Stimulated activated CD8-positive, alpha-beta memory T cell treated with anti-CD3 and anti-CD28 coated beads, Interleukin-15, amount 100 ng/mL, for 1 hour (primary cell): ENCODE measurements around the gene SCGB1A1.
"Not testable (repeated sequence)": the region's sequence is repeated elsewhere in the genome, so short reads cannot be mapped to it uniquely, and the experiment has no call there.

Experiments
- DNase-seq: peaks from one replicate; pipeline ENCODE4 v3.0.0-alpha.2; 2020; ENCODE audit warnings: low read depth

SCGB1A1 gene

GRCh38 chr11:62421996-62422395 lies 3.2 kb downstream of the SCGB1A1 start:
- DNase-seq = no peak

DNA sequence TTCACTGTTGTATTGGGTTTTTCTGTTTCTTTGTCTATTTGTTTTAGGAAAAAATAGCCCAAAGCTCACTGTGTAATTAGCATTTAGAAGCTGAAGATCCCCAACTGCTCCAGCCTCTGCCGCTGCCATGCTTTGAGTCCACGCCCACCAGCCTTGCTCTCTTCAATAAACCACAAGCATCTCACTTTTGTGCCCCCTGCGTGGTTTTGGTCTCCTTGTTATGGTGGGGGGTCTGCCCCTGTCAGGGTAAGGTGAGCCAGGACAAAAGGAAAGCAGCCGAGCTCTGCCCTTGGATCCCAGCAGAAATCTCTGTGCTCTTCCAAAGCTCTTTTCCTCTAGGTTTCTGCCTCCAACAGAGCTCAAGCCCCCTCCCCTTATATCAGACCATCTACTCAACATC lies 4.2 kb downstream of the SCGB1A1 start:
- DNase-seq = no peak

DNA sequence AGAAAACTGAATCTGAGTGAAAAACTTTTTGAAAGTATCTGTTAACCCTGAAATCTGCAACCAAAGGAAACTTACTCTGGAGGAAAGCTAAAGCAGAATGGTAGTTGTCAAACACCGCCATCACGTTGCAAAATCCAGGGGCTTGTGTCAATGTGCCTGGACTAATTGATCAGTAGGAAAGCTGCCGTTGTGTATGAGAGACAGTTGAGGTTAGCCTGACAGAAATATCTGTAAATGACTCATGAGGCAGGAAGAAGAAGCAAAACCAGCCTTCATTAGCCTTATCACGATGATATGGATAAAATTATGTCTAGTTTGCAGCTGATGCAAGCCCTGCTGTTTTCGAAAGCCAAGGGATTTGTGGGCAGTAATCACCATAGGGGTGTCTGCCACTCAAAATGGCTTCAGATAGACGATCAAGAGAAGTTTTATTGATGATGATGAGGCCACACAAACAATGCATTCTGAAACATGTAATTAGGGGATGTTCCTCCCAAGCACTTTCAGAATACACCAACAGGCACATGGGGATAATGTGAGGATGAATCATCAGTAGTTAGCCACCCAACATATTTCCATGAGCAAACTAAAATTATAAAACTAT lies 8.9 kb downstream of the SCGB1A1 start:
- no peak for DNase-seq

DNA sequence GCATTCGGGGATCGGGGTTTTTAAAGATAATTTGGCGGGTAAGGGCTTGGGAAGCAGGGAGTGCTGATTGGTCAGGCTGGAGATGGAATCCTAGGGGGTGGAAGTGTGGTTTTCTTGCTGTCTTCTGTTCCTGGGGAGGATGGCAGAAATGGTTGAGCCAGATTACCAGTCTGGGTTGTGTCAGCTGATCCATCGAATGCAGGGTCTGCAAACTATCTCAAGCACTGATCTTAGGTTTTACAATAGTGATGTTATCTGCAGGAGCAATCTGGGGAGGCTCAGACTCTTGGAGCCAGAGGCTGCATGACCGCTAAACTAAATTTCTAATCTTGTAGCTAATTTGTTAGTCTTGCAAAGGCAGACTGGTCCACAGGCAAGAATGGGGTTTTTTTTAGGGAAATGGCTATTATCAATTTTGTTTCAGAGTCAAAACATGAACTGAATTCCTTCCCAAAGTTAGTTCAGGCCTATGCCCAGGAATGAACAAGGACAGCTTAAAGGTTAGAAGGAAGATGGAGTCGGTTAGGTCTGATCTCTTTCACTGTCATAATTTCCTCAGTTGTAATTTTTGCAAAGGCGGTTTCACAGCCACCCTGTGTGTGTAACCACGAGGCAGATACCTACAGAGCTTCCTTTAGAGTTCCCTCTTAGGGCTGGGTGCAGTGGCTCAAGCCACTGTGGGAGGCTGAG lies 10.2 kb downstream of the SCGB1A1 start:
- DNase-seq = no peak

DNA sequence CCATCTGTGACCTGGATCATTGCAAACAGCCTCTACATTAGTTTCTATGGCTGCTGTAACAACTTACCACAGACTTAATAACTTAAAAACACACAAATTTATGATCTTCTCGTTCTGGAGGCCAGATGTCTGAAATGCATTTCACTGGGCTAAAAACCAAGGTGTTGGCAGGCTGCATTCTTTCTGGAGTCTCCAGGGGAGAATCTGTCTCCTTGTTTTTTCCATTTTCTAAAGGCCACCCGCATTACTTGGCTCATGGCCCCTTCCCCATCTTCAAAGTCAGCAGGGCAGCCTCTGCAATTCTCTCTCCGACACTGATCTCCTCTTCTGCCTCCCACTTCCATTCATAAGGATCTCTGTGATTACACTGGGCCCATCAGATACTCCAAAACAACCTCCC lies 11.6 kb downstream of the SCGB1A1 start:
- no peak for DNase-seq

DNA sequence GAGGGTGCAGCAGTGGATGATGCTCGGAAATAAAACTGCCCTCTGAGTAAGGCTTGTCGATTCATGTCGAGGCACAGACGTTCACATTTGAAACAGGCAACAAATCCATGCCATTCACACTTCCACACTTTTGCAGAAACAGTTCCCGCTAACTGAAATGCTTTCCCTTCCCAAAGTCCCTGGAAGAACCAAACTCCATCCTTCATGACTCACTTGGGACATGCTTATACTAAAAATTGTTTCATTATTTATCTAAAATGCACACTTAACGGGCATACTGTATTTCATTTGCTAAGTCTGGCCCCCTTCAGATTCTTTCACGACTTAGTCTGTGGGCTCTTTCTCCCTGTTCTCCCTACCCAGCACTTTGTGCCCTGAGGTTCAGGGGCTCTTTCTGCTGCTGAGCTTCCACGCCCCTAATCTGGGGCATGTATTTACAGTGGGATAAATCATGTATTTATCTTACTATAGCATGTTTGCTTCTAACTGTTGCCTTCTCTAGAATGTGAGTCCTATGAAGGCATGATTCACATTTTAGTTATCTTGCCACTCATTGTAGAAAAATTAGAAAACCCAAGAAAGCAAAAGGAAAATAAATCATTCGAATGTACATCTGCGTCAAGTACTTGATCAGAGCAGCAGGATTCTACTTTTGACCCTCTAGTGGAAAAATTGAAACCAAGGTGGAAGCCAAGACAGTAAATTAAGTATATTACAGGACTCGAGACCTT lies 12.5 kb downstream of the SCGB1A1 start:
- no peak for DNase-seq

DNA sequence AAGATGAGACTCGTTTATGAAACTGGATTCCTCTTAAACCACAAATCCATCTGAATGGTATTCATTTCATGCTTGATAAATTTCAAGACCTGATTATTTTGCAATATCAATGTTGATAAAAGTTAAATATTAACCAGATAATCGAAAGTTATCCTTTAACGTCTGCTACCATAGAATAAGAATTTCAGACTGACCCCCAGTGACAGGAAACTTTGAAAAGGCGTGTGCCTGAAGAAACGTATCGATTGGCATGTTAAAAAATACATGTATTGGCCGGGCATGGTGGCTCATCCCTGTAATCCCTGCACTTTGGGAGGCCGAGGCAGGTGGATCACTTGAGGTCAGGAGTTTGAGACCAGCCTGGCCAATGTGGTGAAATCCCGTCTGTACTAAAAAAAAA lies 13.9 kb downstream of the SCGB1A1 start:
- no peak for DNase-seq

DNA sequence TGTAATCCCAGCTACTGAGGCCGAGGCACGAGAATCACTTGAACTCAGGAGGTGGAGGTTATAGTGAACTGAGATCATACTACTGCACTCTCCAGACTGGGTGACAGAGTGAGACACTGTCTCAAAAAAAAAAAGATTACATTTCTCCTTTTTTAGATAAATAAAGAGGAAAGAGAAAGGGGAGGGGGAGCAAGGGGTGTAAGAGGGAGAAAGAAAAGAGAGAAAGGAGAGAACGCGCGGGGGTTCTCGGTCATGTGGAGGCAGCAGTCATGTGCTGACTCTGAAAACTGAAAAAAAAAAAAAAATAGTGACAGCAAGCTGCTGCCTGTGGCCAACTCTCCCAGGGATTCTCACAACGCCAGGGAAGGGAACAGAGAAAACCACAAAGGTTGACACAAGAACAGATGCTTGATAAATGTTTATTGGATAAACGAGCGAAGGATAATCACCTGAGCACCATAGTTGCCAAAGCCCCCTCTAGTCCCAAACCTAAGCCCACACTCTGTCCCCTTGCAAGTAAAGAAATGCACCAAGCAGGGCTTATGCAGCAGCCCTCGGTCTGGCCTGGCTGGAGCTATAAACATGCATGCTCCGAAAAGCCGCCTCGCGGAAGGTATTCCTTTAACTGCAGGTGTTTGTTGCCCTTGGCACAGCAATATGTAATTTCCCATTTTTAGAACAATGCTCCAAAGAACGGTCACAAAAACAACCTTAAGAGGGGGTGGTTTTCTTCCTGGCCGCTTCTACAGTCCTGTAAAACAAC lies 14.5 kb downstream of the SCGB1A1 start:
- DNase-seq = no peak

DNA sequence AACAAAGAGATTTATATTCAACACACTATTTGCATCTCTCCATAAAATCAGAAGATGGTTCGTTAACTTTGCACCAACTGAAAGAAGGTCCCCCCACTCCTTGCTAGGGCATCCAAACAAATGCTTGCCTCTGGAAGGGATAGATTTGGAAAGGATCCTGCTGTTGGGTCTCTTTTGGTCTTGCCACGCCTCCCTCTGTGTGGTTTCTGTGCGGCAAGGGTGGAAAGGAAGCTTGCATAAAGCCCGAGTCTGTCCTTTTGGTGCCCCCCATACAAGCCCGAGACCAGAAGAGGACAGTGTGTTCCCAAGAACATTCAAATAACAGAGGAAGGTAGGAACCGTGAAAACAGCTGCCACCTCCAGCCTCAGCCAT lies 15.1 kb downstream of the SCGB1A1 start:
- DNase-seq = no peak

DNA sequence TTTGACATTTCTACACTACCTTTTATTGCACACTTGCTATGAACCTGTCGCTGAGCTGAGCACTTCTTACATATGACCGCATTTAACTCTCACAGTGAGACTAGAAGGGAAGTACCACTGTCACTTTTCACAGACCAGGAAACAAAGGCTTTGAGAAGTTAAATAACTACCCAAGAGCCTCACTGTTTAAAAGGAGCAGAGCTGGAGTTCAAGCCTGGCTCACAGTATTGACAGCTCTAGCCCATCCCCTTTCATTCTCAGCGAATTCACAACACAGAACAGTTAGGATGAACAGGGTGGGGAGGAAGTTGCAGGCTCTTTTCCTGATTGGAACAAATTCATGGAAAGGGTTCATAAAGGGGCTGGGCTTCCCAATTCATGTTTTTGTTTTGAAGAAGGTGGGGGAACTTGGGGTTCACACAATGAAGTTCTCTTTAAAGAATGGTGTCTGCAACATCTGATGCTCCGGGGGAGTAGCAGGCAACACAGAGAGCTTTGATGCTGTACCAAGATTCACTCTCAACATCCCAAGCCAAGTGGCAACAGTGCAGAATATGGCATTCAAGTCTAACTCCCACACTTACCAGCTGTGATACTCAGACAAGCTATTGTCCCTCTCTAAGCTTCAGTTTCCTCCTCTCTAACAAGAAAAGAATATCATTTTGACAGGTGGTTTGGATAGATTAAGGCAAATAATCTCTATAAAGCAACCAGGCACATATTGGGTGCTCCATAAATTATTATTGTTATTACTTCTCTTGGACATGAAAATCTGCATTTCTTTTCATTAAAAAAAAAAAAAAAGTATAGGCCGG lies 17.2 kb downstream of the SCGB1A1 start:
- no peak for DNase-seq

DNA sequence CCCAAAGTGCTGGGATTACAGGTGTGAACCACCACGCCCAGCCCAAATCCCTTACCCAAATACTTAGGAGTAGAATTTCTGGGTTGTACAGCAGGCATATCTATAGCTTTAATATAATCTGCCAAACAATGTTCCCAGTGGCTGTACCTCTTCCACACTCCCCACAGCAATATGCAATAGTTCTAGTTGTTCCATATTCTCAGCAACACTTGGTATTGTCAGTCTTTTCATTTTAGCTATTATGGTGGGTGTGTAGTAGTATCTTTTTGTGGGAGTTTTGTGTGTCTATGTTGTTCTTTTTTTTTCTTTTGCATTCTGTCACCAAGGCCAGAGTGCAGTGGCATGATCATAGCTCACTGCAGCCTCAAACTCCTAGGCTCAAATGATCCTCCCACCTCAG lies 18.8 kb downstream of the SCGB1A1 start:
- no peak for DNase-seq

DNA sequence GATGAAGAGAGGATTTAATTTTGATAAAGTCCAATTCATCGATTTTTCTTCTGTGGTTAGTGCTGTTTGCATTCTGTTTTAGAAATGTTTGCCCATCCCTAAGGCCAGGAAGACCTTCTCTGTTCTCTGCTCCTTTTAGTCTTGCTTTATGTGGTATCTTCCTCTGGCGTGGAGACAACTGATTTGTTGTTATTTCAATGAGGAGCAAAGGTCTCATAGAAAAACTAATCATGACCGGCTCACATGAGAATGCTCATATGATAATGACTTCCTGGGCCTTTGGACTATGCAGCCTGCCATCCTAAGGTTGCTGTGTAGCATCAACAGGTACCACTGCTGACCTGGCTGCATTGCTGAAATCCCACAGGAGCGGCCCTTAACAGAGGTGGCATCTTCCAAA lies 19.8 kb downstream of the SCGB1A1 start:
- DNase-seq = no peak

- no peak for DNase-seq
These were observed 21.2 kb downstream of the SCGB1A1 start for GRCh38 chr11:62439785-62440602.

DNA sequence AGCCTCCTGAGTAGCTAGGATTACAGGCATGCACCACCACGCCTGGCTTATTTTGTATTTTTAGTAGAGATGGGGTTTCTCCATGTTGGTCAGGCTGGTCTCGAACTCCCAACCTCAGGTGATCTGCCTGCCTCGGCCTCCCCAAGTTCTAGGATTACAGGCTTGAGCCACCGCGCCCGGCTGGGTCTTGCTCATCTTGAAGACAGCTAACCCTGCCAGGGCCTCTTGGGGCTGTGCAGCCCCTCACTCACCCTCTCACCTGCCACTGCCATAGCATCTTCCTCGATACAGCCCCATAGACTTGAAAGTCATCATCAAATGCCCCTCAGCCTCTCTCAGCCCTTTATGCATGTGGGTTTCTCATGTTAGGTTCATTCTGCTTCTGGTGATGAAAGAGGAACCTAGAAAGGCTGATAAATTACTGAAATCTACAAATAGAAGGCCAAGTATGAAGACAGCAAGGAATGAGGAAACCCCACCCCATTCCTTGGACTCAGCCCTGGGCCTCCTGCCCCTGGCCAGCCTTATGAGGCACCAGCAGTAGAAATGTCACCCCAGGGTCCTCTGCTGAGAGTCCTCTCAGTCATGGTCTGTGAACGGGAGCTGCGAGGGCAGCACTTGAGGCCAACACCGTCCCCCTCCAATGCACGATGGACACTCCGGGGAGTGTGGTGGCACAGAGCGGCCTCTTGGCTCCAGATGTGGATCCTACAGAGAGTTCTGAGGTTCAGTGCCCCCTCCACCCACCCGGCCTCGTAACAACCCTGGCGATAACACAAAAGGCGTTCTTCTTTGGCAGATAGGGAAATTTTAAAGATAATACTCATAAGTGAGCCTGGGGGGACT lies 24.8 kb downstream of the SCGB1A1 start:
- DNase-seq = no peak

- no peak for DNase-seq
These were observed 25.5 kb downstream of the SCGB1A1 start for GRCh38 chr11:62444236-62444833.

DNA sequence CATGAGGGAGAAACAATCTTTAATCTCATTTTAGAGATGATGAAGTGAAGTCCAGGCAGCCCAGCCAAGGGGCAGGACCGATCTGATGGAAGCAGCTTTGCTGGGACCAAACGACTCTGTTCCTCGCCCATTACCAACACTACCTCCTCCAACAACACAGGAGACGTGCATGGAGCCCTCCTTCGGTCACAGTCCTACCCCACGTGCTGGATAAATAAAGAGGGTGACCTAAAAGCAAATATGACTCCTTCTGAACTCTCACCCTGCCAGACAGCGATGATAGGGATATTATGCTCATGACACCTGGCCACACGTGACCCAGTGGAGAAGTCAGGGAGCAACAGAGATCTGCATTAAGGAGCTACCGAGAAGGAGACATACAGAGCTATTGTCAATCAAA lies 26.0 kb downstream of the SCGB1A1 start:
- no peak for DNase-seq

GRCh38 chr11:62445314-62445740 lies 26.5 kb downstream of the SCGB1A1 start:
- no peak for DNase-seq

GRCh38 chr11:62446091-62446490 lies 27.3 kb downstream of the SCGB1A1 start:
- DNase-seq = no peak

DNA sequence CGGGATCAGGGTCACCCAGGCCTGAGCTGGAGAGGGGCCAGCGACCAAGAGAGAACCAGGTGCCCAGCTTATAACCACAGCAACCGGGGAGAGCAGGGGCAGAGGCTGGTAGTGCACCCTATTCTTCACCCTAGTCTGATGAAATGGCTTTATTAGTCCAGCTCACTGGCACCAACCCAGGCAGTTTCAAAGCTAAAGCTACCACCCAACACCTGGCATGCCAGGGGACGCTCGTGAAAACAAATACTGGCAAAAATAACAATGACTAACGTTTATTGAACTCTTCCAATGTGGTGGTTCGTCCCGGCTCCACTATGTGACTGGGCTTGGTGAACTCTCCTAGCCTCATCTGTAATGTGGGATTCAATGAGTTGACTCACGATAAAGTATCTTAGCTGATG lies 30.6 kb downstream of the SCGB1A1 start:
- DNase-seq = no peak

DNA sequence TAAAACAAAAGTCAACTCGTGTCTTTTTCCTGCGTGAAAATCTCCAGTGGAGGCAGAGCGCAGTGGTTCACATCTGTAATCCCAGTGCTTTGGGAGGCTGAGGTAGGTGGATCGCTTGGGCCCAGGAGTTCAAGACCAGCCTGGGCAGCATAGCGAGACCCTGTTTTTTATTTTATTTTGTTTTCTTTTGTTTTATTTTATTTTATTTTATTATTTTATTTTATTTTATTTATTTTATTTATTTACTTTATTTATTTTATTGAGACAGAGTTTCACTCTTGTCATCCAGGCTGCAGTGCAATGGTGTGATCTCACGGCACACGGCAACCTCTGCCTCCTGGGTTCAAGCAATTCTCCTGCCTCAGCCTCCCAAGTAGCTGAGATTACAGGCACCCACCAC lies 31.1 kb downstream of the SCGB1A1 start:
- DNase-seq = not testable (repeated sequence)
